ENCODE results near the gene TLCD3B. TPM values are rescaled to one million over a fixed set of nuclear protein-coding genes. Genes with fewer than 3 reads are reported as not detected.
A peak's percentile ranks its signal among the peaks of the same experiment; 100 is the strongest.

TLCD3B gene
- total and polyA plus RNA-seq, 8 donors, result 0.18 to 0.92 TPM; not detected in 6

- no peak for TF ChIP-seq EP300 (IDR thresholded peaks at IDR 0.05)
- peak in 2 of 7 experiments; percentile 51 to 60 for TF ChIP-seq CTCF (IDR thresholded peaks at IDR 0.05)
- TF ChIP-seq POLR2A (IDR thresholded peaks at IDR 0.05), result no peak
- peak; percentile 38 to 79 (median 73) for TF ChIP-seq POLR2AphosphoS5 (IDR thresholded peaks at IDR 0.05)
- intact Hi-C loops (cut with DNase I; ENCODE audit: low total_unique reads), result no loop called here
- H3K4me3 ChIP-seq, result peak overlapping the region; percentile 75 to 96 (median 80)
- WGBS, 5 donors, result 1 to 5% (median 3%) methylated on average over 16 to 27 of the region's 27 CpGs
- H3K36me3 ChIP-seq, result peaks cover 21 to 26% (median 24%) of the 10 kb centered on the region in 4 donors
- peak; percentile 79 to 89 for DNase-seq
- H3K27me3 ChIP-seq, result no peaks in the 10 kb centered on the region
- no peaks in the 10 kb centered on the region for H3K9me3 ChIP-seq
- H3K4me1 ChIP-seq, result peaks cover 37 to 60% (median 51%) of the 10 kb centered on the region in 4 donors
- H3K27ac ChIP-seq, result peak overlapping the region; percentile 92 to 100 (median 98)
Observed at GRCh38 chr16:30063893-30064728, 33.0 kb upstream of the TLCD3B start.

GRCh38 chr16:30063278-30063892, 32.3 kb upstream of the TLCD3B start:
- TF ChIP-seq EP300 (IDR thresholded peaks at IDR 0.05) (no peak), CTCF (IDR thresholded peaks at IDR 0.05) (no peak), POLR2AphosphoS5 (IDR thresholded peaks at IDR 0.05) (no peak), POLR2A (IDR thresholded peaks at IDR 0.05) (no peak)
- intact Hi-C loops (cut with DNase I; ENCODE audit: low total_unique reads), result no loop called here
- Histone ChIP-seq H3K9me3 (no peaks in the 10 kb centered on the region), H3K36me3 (peaks cover 14 to 18% (median 17%) of the 10 kb centered on the region in 4 donors), H3K27ac (peak overlapping the region; percentile 92 to 100 (median 98)), H3K27me3 (no peaks in the 10 kb centered on the region), H3K4me1 (peaks cover 30 to 52% (median 44%) of the 10 kb centered on the region in 4 donors), H3K4me3 (peak overlapping the region; percentile 75 to 96 (median 80))
- no peak for DNase-seq
- 51 to 61% (median 54%) methylated on average over 7 to 12 of the region's 12 CpGs for WGBS, 5 donors

- peak overlapping the region in 1 of 5 donors; percentile 22 for H3K27ac ChIP-seq
- no peaks in the 10 kb centered on the region for H3K36me3 ChIP-seq
- intact Hi-C loops (cut with DNase I; ENCODE audit: low total_unique reads), result no loop called here
- H3K4me3 ChIP-seq, result no peak overlapping the region
- H3K9me3 ChIP-seq, result no peaks in the 10 kb centered on the region
- peaks cover 14 to 32% (median 23%) of the 10 kb centered on the region in 4 donors for H3K4me1 ChIP-seq
- 54 to 74% (median 59%) methylated on average over 2 of the region's 2 CpGs for WGBS, 5 donors
- TF ChIP-seq EP300 (IDR thresholded peaks at IDR 0.05) (no peak), POLR2A (IDR thresholded peaks at IDR 0.05) (no peak), CTCF (IDR thresholded peaks at IDR 0.05) (no peak), POLR2AphosphoS5 (IDR thresholded peaks at IDR 0.05) (no peak)
- H3K27me3 ChIP-seq, result no peaks in the 10 kb centered on the region
- DNase-seq, result no peak
Observed at GRCh38 chr16:30060836-30061554, 29.9 kb upstream of the TLCD3B start.

GRCh38 chr16:30060346-30060745, 29.3 kb upstream of the TLCD3B start:
- no peaks in the 10 kb centered on the region for H3K9me3 ChIP-seq
- TF ChIP-seq POLR2A (IDR thresholded peaks at IDR 0.05) (no peak), POLR2AphosphoS5 (IDR thresholded peaks at IDR 0.05) (peak in 2 of 3 donors; percentile 47 to 48)
- H3K27me3 ChIP-seq, result no peaks in the 10 kb centered on the region
- no peak overlapping the region for H3K4me3 ChIP-seq
- peaks cover 18 to 37% (median 25%) of the 10 kb centered on the region in 4 donors for H3K4me1 ChIP-seq
- intact Hi-C loops (cut with DNase I; ENCODE audit: low total_unique reads), result no loop called here
- H3K27ac ChIP-seq, result peak overlapping the region in 1 of 5 donors; percentile 22
- DNase-seq, result peak in 1 of 2 donors; percentile 59
- 59 to 78% (median 64%) methylated on average over 4 of the region's 4 CpGs for WGBS, 5 donors
- H3K36me3 ChIP-seq, result no peaks in the 10 kb centered on the region
